SK-N-SH (cell line): ENCODE results near the gene JAML. TPM values are rescaled to one million over a fixed set of nuclear protein-coding genes. Genes with fewer than 3 reads are reported as not detected.

ENCODE experiments used
- CTCF ChIA-PET: fragments of 300-600, 350-600 bp; formaldehyde crosslinking; extraction: SDS; loops from one replicate; lab custom pipeline; 2021; lab: Yijun Ruan, JAX
- POLR2A ChIA-PET: fragments of 350-600 bp; sonication (Branson Sonifier 250); formaldehyde crosslinking; extraction: SDS; loops from one replicate; lab custom pipeline; 2020; ENCODE audit warnings: antibody characterized with exemption, inconsistent platforms; lab: Yijun Ruan, JAX
- DNase-seq: peaks from one replicate; pipeline ENCODE4 v3.0.0; 2012
- H2AFZ ChIP-seq: fragments of 200-600 bp; sonication (generic); 2 replicates; pipeline ENCODE4 v1.8.1; 2016; ENCODE audit warnings: antibody characterized with exemption, mild to moderate bottlenecking, low read depth
- H3F3A ChIP-seq: fragments of 200-600 bp; sonication (generic); replicated peaks from 2 replicates; pipeline ENCODE3; 2016; ENCODE audit warnings: antibody characterized with exemption, mild to moderate bottlenecking; ENCODE audit not compliant: insufficient read depth
- H3K27ac ChIP-seq, 2 experiments: fragments of 200-500 bp in 1 of 2; fragments of 200-600 bp in 1 of 2; sonication (Bioruptor generic) in 1 of 2; sonication (generic), shearing (Covaris generic) in 1 of 2; 2 replicates each; pipeline versions ENCODE4 v1.5.1 to v1.6.1; 2014 to 2016; ENCODE audit warnings: low read depth in 2 of 2, inconsistent platforms in 1 of 2, low read length in 1 of 2, mild to moderate bottlenecking in 1 of 2, mixed read lengths in 1 of 2
- H3K27me3 ChIP-seq: fragments of 200-600 bp; sonication (generic), shearing (Covaris generic); 2 replicates; pipeline ENCODE4 v1.6.1; 2016; ENCODE audit warnings: mixed run types; ENCODE audit not compliant: insufficient read depth
- H3K36me3 ChIP-seq, 2 experiments: fragments of 200-500 bp in 1 of 2; fragments of 200-600 bp in 1 of 2; sonication (Bioruptor generic) in 1 of 2; sonication (generic) in 1 of 2; replicated peaks in 1 of 2; 2 replicates each; pipeline versions ENCODE3 to v1.5.1; 2014 to 2016; ENCODE audit warnings: low read length in 1 of 2, mild to moderate bottlenecking in 1 of 2; ENCODE audit not compliant: insufficient read depth in 2 of 2, control insufficient read depth in 1 of 2
- H3K4me1 ChIP-seq, 2 experiments: fragments of 200-500 bp in 1 of 2; fragments of 200-600 bp in 1 of 2; sonication (Bioruptor generic) in 1 of 2; sonication (generic), shearing (Covaris generic) in 1 of 2; 2 replicates each; pipeline versions ENCODE4 v1.5.1 to v1.6.1; 2014 to 2016; ENCODE audit warnings: low read depth in 1 of 2, low read length in 1 of 2, mixed run types in 1 of 2; ENCODE audit not compliant: insufficient read depth in 2 of 2, control insufficient read depth in 1 of 2
- H3K4me2 ChIP-seq: fragments of 200-600 bp; sonication (generic), shearing (Covaris generic); 2 replicates; pipeline ENCODE4 v1.6.1; 2017; ENCODE audit warnings: mixed run types
- H3K4me3 ChIP-seq, 2 experiments: fragments of 200-500 bp in 1 of 2; fragments of 200-600 bp in 1 of 2; sonication (Bioruptor generic) in 1 of 2; sonication (generic), shearing (Covaris generic) in 1 of 2; 2 replicates each; pipeline versions ENCODE4 v1.5.1 to v1.8.1; 2014 to 2016; ENCODE audit warnings: low read depth in 2 of 2, inconsistent platforms in 1 of 2, low read length in 1 of 2, mild to moderate bottlenecking in 1 of 2, mixed read lengths in 1 of 2, moderate library complexity in 1 of 2
- H3K79me2 ChIP-seq: fragments of 200-600 bp; sonication (generic); 2 replicates; pipeline ENCODE4 v1.8.1; 2017; ENCODE audit warnings: mild to moderate bottlenecking; ENCODE audit not compliant: insufficient read depth
- H3K9ac ChIP-seq: fragments of 200-600 bp; sonication (generic); 2 replicates; pipeline ENCODE4 v1.6.1; 2017; ENCODE audit warnings: mixed run types
- H3K9me2 ChIP-seq: fragments of 200-600 bp; sonication (generic); 2 replicates; pipeline ENCODE4 v1.6.1; 2017; ENCODE audit warnings: mixed run types
- H3K9me3 ChIP-seq: fragments of 200-600 bp; sonication (generic); 2 replicates; pipeline ENCODE4 v1.6.1; 2017; ENCODE audit warnings: mixed run types, mild to moderate bottlenecking, moderate library complexity
- H4K20me1 ChIP-seq: fragments of 200-600 bp; sonication (generic); 2 replicates; pipeline ENCODE4 v1.6.1; 2017; ENCODE audit warnings: mild to moderate bottlenecking, mixed run types; ENCODE audit not compliant: insufficient read depth
- ELF1 ChIP-seq: IDR thresholded peaks from 2 replicates; pipeline ENCODE4 v1.4.0; 2012
- EP300 ChIP-seq, 2 experiments: IDR thresholded peaks; 2 replicates each; pipeline versions ENCODE4 v1.4.0 to v1.6.1; 2012; ENCODE audit warnings: borderline replicate concordance in 1 of 2, low read depth in 1 of 2, low read length in 1 of 2
- EZH2phosphoT487 ChIP-seq: fragments of 200-600 bp; sonication (generic); IDR thresholded peaks from 2 replicates; pipeline ENCODE4 v1.6.1; 2017; ENCODE audit warnings: low read depth, mixed run types, mild to moderate bottlenecking, antibody characterized with exemption, moderate library complexity, borderline replicate concordance
- GABPA ChIP-seq: IDR thresholded peaks from 2 replicates; pipeline ENCODE4 v1.4.0; 2012; ENCODE audit warnings: low read depth, mild to moderate bottlenecking
- MEF2A ChIP-seq: IDR thresholded peaks from 2 replicates; pipeline ENCODE4 v1.4.0; 2012; ENCODE audit warnings: low read depth, borderline replicate concordance
- MXI1 ChIP-seq: IDR thresholded peaks from 2 replicates; pipeline ENCODE4 v1.6.1; 2012; ENCODE audit warnings: mild to moderate bottlenecking, low read depth, low read length, improper control_type of control experiment
- RCOR1 ChIP-seq: fragments of 150-350 bp; IDR thresholded peaks from 2 replicates; pipeline ENCODE4 v1.6.1; 2017; ENCODE audit warnings: antibody characterized with exemption, low read length
- RFX5 ChIP-seq: IDR thresholded peaks from 2 replicates; pipeline ENCODE4 v1.6.1; 2012; ENCODE audit warnings: mild to moderate bottlenecking, improper control_type of control experiment, low read length
- SMC3 ChIP-seq: IDR thresholded peaks from 2 replicates; pipeline ENCODE4 v1.6.1; 2012; ENCODE audit warnings: low read depth, low read length, improper control_type of control experiment
- YY1 ChIP-seq: IDR thresholded peaks from 2 replicates; pipeline ENCODE4 v1.4.0; 2012; ENCODE audit warnings: low read depth, mild to moderate bottlenecking
- WGBS: methylation state at CpG from one replicate; pipeline ENCODE4 v1.1.6; 2017; ENCODE audit warnings: low lambda C conversion rate; 5-methylcytosine and 5-hydroxymethylcytosine counted together
- polyA plus RNA-seq, 3 experiments: library from polyadenylated mRNA; depleted of rRNA; stranded (reverse); fragments of >200 nt; gene quantifications; 2 replicates each; pipeline ENCODE4 v1.2.3, GENCODE V29; 2012
- TF ChIP-seq, protein P1 (sequence below): fragments of 150-350 bp; IDR thresholded peaks from 2 replicates; pipeline ENCODE4 v1.6.1; 2016; ENCODE audit warnings: mild to moderate bottlenecking, low read depth, low read length
- TF ChIP-seq, protein P2 (sequence below): IDR thresholded peaks from 2 replicates; pipeline ENCODE4 v1.4.0; 2012; ENCODE audit warnings: low read depth, borderline replicate concordance
- TF ChIP-seq, protein P3 (sequence below): fragments of 200-600 bp; sonication (generic); IDR thresholded peaks from 2 replicates; pipeline ENCODE4 v1.6.1; 2017; ENCODE audit warnings: antibody characterized with exemption, mild to moderate bottlenecking, moderate library complexity
- TF ChIP-seq, protein P4 (sequence below): IDR thresholded peaks from 2 replicates; pipeline ENCODE4 v1.4.0; 2012; ENCODE audit warnings: low read depth, borderline replicate concordance
- TF ChIP-seq, protein P5 (sequence below): IDR thresholded peaks from 2 replicates; pipeline ENCODE4; 2012

The JAML gene
- polyA plus RNA-seq, 1 of the 3 experiments (the other 2 are of a cell fraction) = not detected

DNA sequence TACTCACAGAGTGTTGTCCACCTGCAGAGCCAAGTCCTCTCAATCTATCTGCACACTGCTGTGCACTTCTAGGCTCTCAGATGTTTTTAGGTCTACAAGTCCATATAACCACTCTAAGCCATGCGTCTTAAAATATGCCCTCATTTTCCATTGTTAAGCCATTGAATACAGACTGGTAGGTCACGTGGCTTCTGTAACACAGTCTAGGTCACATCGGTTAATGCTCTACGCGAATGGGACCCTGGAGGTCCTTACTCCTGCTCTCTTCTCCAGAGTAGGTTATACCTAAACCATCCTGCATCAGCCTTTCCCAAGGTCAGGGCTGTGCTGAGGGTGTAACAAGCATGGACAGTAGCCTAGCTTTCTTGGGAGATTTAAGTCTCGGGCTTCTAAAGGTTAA, 819 bp downstream of the JAML start:
- Histone ChIP-seq H3K4me1 (no peaks in the 10 kb centered on the region; a peak in 1 of 4 replicates), H3K79me2 (no peaks in the 10 kb centered on the region), H3K9me3 (no peaks in the 10 kb centered on the region), H4K20me1 (no peaks in the 10 kb centered on the region), H3K9ac (no peak overlapping the region), H3K27ac (no peak overlapping the region), H3K9me2 (no peaks in the 10 kb centered on the region), H3K27me3 (peaks cover 21% of the 10 kb centered on the region; the same call in 1 of the 2 replicates), H3K4me2 (no peak overlapping the region), H3F3A (no peaks in the 10 kb centered on the region), H2AFZ (no peak overlapping the region), H3K4me3 (no peak overlapping the region), H3K36me3 (no peaks in the 10 kb centered on the region)
- no peak for TF ChIP-seq RCOR1
- no peak for TF ChIP-seq MXI1
- DNase-seq = no peak
- WGBS = 20% methylated on average over 6 of the region's 6 CpGs
- CTCF ChIA-PET = no interaction called here
- POLR2A ChIA-PET = no interaction called here

DNA sequence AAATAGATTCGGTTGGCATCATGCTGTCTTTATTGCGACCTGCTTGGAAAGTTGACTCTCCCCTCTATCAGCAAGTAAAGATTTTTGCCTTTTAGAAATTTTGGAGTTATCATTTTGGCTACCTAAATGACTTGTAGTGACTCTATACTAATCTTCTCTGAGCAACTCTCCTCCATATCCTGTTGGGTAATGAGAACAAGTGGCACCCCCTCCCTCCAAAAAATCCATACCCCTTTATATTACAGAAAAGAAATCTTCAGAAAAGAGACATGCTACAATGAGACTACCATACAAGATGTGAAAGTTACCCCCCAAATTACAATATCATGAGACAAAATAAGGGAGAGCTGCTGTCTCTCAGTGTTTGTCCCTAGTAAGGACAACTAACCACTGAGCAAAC, 1.2 kb downstream of the JAML start:
- 8% methylated on average over 2 of the region's 2 CpGs for WGBS
- no peaks in the 10 kb centered on the region for H3K9me3 ChIP-seq
- H3K27ac ChIP-seq = no peak overlapping the region
- peaks cover 21% of the 10 kb centered on the region; the same call in 1 of the 2 replicates for H3K27me3 ChIP-seq
- no peak overlapping the region for H3K4me3 ChIP-seq
- H4K20me1 ChIP-seq = no peaks in the 10 kb centered on the region
- TF ChIP-seq MEF2A = no peak
- TF ChIP-seq MXI1 = no peak
- TF ChIP-seq EP300 (IDR thresholded peaks at IDR 0.05; ENCODE audit: borderline replicate concordance in 1 of 2, low read depth in 1 of 2, low read length in 1 of 2) = no peak
- no peaks in the 10 kb centered on the region for H3K9me2 ChIP-seq
- no peaks in the 10 kb centered on the region for H3K79me2 ChIP-seq
- H2AFZ ChIP-seq = no peak overlapping the region
- H3K9ac ChIP-seq = no peak overlapping the region
- H3K4me2 ChIP-seq = no peak overlapping the region
- H3F3A ChIP-seq = no peaks in the 10 kb centered on the region
- no peak for DNase-seq
- no peaks in the 10 kb centered on the region; a peak in 1 of 4 replicates for H3K4me1 ChIP-seq
- no peaks in the 10 kb centered on the region for H3K36me3 ChIP-seq
- CTCF ChIA-PET = no interaction called here
- POLR2A ChIA-PET = no interaction called here

DNA sequence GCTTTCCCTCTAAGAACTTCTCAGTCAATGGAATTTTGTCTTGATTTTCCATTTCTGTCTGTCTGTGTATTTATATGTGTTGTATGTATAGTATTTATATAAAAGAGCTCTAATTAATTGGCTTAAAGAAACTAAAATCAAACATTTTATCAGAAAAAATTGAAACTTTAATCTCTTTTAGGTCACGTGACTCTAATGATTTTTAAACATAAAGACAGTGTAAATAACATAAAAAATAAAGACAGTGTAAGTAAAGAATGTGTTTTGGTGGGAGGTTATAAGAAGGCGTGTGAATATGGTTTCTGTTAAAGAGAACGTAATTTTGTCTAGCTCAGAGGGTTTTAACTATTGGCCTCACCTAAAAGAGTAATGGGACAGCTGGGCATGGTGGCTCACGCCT, 2.4 kb downstream of the JAML start:
- H3K36me3 ChIP-seq = no peaks in the 10 kb centered on the region
- H3K4me1 ChIP-seq = no peaks in the 10 kb centered on the region; a peak in 1 of 4 replicates
- H3K9ac ChIP-seq = no peak overlapping the region
- H3F3A ChIP-seq = no peaks in the 10 kb centered on the region
- H2AFZ ChIP-seq = no peak overlapping the region
- no peaks in the 10 kb centered on the region for H3K9me3 ChIP-seq
- no peaks in the 10 kb centered on the region for H3K9me2 ChIP-seq
- WGBS = 7% methylated on average over 4 of the region's 4 CpGs
- no peak overlapping the region for H3K4me2 ChIP-seq
- H3K79me2 ChIP-seq = no peaks in the 10 kb centered on the region
- no peak overlapping the region for H3K4me3 ChIP-seq
- CTCF ChIA-PET = no interaction called here
- no peak overlapping the region for H3K27ac ChIP-seq
- H4K20me1 ChIP-seq = no peaks in the 10 kb centered on the region
- peaks cover 31% of the 10 kb centered on the region for H3K27me3 ChIP-seq
- POLR2A ChIA-PET = no interaction called here
- DNase-seq = no peak
- TF ChIP-seq, protein P1, sequence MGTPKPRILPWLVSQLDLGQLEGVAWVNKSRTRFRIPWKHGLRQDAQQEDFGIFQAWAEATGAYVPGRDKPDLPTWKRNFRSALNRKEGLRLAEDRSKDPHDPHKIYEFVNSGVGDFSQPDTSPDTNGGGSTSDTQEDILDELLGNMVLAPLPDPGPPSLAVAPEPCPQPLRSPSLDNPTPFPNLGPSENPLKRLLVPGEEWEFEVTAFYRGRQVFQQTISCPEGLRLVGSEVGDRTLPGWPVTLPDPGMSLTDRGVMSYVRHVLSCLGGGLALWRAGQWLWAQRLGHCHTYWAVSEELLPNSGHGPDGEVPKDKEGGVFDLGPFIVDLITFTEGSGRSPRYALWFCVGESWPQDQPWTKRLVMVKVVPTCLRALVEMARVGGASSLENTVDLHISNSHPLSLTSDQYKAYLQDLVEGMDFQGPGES = no peak
- TF ChIP-seq, protein P2, sequence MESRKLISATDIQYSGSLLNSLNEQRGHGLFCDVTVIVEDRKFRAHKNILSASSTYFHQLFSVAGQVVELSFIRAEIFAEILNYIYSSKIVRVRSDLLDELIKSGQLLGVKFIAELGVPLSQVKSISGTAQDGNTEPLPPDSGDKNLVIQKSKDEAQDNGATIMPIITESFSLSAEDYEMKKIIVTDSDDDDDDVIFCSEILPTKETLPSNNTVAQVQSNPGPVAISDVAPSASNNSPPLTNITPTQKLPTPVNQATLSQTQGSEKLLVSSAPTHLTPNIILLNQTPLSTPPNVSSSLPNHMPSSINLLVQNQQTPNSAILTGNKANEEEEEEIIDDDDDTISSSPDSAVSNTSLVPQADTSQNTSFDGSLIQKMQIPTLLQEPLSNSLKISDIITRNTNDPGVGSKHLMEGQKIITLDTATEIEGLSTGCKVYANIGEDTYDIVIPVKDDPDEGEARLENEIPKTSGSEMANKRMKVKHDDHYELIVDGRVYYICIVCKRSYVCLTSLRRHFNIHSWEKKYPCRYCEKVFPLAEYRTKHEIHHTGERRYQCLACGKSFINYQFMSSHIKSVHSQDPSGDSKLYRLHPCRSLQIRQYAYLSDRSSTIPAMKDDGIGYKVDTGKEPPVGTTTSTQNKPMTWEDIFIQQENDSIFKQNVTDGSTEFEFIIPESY = no peak
- no peak for TF ChIP-seq SMC3
- TF ChIP-seq, protein P3, sequence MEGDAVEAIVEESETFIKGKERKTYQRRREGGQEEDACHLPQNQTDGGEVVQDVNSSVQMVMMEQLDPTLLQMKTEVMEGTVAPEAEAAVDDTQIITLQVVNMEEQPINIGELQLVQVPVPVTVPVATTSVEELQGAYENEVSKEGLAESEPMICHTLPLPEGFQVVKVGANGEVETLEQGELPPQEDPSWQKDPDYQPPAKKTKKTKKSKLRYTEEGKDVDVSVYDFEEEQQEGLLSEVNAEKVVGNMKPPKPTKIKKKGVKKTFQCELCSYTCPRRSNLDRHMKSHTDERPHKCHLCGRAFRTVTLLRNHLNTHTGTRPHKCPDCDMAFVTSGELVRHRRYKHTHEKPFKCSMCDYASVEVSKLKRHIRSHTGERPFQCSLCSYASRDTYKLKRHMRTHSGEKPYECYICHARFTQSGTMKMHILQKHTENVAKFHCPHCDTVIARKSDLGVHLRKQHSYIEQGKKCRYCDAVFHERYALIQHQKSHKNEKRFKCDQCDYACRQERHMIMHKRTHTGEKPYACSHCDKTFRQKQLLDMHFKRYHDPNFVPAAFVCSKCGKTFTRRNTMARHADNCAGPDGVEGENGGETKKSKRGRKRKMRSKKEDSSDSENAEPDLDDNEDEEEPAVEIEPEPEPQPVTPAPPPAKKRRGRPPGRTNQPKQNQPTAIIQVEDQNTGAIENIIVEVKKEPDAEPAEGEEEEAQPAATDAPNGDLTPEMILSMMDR = no peak
- TF ChIP-seq GABPA = no peak
- no peak for TF ChIP-seq RFX5
- TF ChIP-seq, protein P4, sequence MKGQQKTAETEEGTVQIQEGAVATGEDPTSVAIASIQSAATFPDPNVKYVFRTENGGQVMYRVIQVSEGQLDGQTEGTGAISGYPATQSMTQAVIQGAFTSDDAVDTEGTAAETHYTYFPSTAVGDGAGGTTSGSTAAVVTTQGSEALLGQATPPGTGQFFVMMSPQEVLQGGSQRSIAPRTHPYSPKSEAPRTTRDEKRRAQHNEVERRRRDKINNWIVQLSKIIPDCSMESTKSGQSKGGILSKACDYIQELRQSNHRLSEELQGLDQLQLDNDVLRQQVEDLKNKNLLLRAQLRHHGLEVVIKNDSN = no peak
- TF ChIP-seq, protein P5, sequence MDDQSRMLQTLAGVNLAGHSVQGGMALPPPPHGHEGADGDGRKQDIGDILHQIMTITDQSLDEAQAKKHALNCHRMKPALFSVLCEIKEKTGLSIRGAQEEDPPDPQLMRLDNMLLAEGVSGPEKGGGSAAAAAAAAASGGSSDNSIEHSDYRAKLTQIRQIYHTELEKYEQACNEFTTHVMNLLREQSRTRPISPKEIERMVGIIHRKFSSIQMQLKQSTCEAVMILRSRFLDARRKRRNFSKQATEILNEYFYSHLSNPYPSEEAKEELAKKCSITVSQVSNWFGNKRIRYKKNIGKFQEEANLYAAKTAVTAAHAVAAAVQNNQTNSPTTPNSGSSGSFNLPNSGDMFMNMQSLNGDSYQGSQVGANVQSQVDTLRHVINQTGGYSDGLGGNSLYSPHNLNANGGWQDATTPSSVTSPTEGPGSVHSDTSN = no peak
- TF ChIP-seq ELF1 = no peak
- no peak for TF ChIP-seq EZH2phosphoT487
- TF ChIP-seq YY1 = no peak
- TF ChIP-seq RCOR1 = no peak
